Measurements from ENCODE around the gene GPR139.

GPR139 gene

DNA sequence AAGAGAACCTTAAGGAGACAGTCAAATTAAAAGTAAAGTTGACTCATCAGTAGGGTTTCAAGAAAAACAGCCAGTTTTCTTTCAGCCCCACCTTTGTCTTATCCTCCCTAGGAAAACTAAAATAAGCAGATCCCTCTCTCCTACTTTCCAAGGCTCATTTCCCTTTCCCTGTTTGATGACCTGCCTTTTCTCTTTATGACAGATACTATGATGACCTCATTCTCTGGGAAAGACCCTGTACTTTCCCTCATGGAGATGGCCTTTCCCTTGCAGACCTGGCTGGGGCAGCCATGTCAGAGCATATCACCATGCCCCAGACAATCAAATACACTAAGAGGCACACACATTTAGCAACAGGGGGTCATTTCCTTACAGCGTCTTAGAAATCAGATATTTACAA lies 53.6 kb downstream of the GPR139 start:
- no peak overlapping the region for H3K4me3 ChIP-seq (ENCODE audit: low read depth, low read length)
- no peak for DNase-seq (ENCODE audit: low read depth)
- TF ChIP-seq, protein P1, sequence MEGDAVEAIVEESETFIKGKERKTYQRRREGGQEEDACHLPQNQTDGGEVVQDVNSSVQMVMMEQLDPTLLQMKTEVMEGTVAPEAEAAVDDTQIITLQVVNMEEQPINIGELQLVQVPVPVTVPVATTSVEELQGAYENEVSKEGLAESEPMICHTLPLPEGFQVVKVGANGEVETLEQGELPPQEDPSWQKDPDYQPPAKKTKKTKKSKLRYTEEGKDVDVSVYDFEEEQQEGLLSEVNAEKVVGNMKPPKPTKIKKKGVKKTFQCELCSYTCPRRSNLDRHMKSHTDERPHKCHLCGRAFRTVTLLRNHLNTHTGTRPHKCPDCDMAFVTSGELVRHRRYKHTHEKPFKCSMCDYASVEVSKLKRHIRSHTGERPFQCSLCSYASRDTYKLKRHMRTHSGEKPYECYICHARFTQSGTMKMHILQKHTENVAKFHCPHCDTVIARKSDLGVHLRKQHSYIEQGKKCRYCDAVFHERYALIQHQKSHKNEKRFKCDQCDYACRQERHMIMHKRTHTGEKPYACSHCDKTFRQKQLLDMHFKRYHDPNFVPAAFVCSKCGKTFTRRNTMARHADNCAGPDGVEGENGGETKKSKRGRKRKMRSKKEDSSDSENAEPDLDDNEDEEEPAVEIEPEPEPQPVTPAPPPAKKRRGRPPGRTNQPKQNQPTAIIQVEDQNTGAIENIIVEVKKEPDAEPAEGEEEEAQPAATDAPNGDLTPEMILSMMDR (IDR thresholded peaks at IDR 0.05; ENCODE audit: low read depth, low read length, missing control alignments): no peak

DNA sequence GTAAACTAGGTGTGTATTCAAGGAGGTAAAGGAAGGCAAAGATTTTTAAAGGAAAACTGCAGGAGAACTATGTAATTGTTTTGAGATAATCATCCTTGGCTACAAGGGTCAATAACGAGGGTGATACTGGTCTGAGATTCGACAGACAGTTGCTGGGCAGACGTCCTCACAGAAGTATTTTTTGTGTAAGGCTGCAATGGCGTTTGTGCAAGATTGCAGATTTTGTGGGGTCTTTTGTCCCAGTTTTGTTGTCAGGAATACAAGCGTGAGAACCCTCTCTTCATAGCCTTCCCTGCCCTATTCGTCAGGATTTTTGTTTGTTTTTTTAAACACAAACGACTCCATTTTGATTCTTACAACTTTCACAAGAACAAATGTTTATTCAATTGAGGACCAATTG lies 57.5 kb downstream of the GPR139 start:
- DNase-seq (ENCODE audit: low read depth): no peak
- TF ChIP-seq, protein P1 (IDR thresholded peaks at IDR 0.05; ENCODE audit: low read depth, low read length, missing control alignments): no peak
- no peak overlapping the region for H3K4me3 ChIP-seq (ENCODE audit: low read depth, low read length)

DNA sequence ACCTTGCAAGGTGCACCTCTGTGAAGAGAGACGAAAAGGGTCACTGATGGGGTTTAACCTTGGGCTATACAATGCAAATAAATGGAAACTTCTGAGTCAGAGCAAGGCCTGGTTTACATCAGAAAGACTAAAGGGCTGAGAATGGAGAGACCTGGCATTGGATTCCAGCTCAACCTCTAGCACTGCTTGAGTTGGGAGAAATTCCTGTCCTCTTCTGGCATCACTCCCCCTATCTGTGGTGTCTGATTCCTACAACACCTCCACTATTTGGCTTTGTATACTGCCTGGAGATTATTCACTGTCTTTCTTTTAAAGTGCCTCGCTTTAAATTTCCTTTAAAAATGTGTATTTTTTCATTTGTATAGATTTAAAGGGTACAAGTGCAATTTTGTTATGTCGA lies 68.8 kb downstream of the GPR139 start:
- DNase-seq (ENCODE audit: low read depth): no peak
- H3K4me3 ChIP-seq (ENCODE audit: low read depth, low read length): no peak overlapping the region
- TF ChIP-seq, protein P1 (IDR thresholded peaks at IDR 0.05; ENCODE audit: low read depth, low read length, missing control alignments): peak; percentile 5

DNA sequence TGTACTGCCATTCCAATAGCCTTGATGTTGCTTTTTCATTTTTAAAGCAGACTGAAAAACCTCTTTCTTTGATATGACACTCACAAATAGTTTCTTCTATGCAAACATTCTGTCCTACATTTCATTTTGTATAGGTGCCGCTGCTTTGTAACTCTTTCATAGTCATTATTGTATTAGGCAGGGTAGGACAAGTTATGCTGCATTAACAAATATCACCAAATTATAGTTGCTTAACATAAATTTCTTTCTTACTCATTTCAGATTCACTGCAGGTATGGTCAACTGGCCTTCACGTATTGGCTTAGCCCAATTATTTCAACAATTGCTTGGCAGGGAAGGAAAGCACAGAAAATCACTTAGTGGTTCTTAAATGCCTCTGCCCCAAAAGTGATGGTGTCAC lies 70.8 kb downstream of the GPR139 start:
- DNase-seq (ENCODE audit: low read depth): no peak
- H3K4me3 ChIP-seq (ENCODE audit: low read depth, low read length): no peak overlapping the region
- TF ChIP-seq, protein P1 (IDR thresholded peaks at IDR 0.05; ENCODE audit: low read depth, low read length, missing control alignments): no peak

DNA sequence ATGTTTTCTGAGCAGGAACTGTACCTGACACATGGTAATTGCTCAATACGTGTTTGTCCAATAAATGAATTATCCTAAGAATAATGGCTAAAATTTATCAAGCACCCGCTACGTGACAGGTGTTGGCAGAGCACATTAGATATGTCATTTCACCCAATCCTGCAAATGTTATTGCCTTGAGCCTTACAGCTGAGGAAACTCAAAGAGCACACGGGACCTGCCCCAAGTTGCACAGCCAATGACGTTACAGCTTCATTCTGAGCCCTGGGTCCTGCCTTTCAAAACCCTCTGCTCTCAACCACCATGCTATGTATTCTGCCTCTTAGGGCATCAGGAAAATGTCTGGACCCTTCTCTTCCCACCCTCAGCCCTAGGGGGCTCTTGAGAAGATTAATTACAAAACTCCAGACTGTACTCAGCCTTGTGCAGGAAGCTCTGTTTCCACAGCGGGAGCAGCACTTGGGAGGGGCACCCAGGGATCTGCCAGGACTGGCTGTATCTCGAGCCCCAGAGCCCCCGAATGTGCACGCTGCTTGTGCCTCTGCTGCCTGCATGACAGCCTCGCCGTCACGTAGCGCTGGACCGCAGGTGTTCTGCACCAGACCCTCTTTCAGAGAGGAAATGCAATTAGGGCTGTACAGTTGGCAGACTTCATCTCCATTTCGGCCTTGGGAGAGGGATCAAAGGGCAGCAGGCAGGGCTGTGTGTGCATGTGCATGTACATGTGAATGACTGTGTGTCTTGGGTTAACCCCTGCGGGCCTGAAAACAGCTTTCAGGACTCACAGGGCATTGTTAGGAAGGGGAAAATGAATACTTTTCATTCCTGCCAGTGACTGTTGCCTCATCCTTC lies 71.6 kb downstream of the GPR139 start:
- TF ChIP-seq, protein P1 (IDR thresholded peaks at IDR 0.05; ENCODE audit: low read depth, low read length, missing control alignments): no peak
- H3K4me3 ChIP-seq (ENCODE audit: low read depth, low read length): no peak overlapping the region
- DNase-seq (ENCODE audit: low read depth): no peak

DNA sequence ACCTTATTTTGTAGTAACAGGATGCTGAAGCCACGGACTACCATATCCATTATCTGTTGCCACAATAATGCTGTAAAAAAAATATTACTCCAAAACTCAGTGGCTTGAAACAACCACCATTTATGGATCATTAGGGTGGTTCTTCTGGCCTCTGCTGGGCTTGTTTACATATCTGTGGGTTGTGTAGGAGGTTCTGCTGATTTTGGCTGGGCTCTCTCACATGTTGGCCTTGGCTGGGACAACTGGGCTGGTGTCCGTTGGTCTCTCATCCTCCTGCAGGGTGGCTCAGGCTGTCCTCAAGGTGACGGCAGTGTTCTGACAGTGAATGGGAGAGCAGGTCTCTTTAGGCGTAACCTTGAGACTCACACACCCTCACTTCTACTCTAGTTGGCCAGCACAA lies 76.0 kb downstream of the GPR139 start:
- no peak overlapping the region for H3K4me3 ChIP-seq (ENCODE audit: low read depth, low read length)
- DNase-seq (ENCODE audit: low read depth): no peak
- TF ChIP-seq, protein P1 (IDR thresholded peaks at IDR 0.05; ENCODE audit: low read depth, low read length, missing control alignments): no peak

DNA sequence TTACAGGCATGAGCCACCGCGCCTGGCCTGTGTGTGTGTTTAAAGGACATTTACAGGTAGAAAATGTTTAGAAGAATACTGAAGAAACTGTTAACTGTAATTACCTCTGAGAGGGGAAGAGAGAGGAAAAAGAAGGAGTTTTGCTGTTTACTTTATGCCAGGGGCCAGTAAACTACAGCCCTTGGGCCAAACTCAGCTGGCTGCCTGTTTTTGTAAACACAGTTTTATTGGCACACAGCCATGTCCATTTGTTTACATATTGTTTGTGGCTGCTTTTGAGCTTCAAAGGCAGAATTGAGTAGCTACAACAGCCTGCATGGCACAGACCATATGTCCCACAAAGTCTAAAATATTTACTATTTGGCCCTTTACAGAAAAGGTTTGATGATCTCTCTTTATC lies 76.4 kb downstream of the GPR139 start:
- no peak overlapping the region for H3K4me3 ChIP-seq (ENCODE audit: low read depth, low read length)
- TF ChIP-seq, protein P1 (IDR thresholded peaks at IDR 0.05; ENCODE audit: low read depth, low read length, missing control alignments): no peak
- no peak for DNase-seq (ENCODE audit: low read depth)

All from GM12864 (cell line).